Spinal cord (tissue), 10 donors: ENCODE data around the gene TBX20. TPM values are rescaled to one million over a fixed set of nuclear protein-coding genes. Genes with fewer than 3 reads are reported as not detected.
"Not testable (repeated sequence)": the region's sequence is repeated elsewhere in the genome, so short reads cannot be mapped to it uniquely, and the experiment has no call there.

ENCODE experiments used
- DNase-seq, 6 donors: peaks; one replicate each; pipeline versions ENCODE4 v3.0.0 to v3.0.0-alpha.2; 2013 to 2015; ENCODE audit warnings: low spot score in 6 of 6, low read depth in 4 of 6
- H3K27ac ChIP-seq: one replicate; pipeline ENCODE4 v1.5.1; 2013; ENCODE audit warnings: low read depth, low read length, control low read depth
- H3K27me3 ChIP-seq: one replicate; pipeline ENCODE4 v1.6.1; 2013; ENCODE audit warnings: low read length; ENCODE audit not compliant: control insufficient read depth, insufficient read depth
- H3K36me3 ChIP-seq: one replicate; pipeline ENCODE4 v1.6.1; 2013; ENCODE audit warnings: low read length; ENCODE audit not compliant: control insufficient read depth, insufficient read depth
- H3K4me1 ChIP-seq: one replicate; pipeline ENCODE4 v1.6.1; 2013; ENCODE audit warnings: low read length; ENCODE audit not compliant: control insufficient read depth, insufficient read depth
- H3K4me3 ChIP-seq: one replicate; pipeline ENCODE4 v1.5.1; 2013; ENCODE audit warnings: low read depth, low read length, control low read depth
- H3K9me3 ChIP-seq: one replicate; pipeline ENCODE4 v1.6.1; 2013; ENCODE audit warnings: low read length; ENCODE audit not compliant: control insufficient read depth, insufficient read depth
- WGBS: methylation state at CpG from one replicate; pipeline ENCODE4 v1.1.5; 2013; ENCODE audit warnings: missing lambda C conversion rate; ENCODE audit not compliant: insufficient coverage; 5-methylcytosine and 5-hydroxymethylcytosine counted together
- polyA plus RNA-seq, 2 donors: library from polyadenylated mRNA; unstranded; fragments of 120-200 nt; gene quantifications; one replicate each; pipeline ENCODE4 v1.2.1, GENCODE V29; 2013; ENCODE audit not compliant: insufficient read length in 2 of 2
- total RNA-seq, 2 donors: library from RNA; depleted of rRNA in 1 of 2; stranded (reverse); fragments of 120-200 nt in 1 of 2; fragments of >200 nt in 1 of 2; gene quantifications; one replicate each; pipeline versions ENCODE4 v1.2.3 to v1.2.4, GENCODE V29; 2013 to 2014
- donor health status: healthy.

The TBX20 gene
- total and polyA plus RNA-seq, 4 donors, result not detected

GRCh38 chr7:35180665-35181064, 73.2 kb downstream of the TBX20 start:
- not testable (repeated sequence) for H3K4me1 ChIP-seq, H3K36me3 ChIP-seq, DNase-seq, H3K4me3 ChIP-seq, H3K27me3 ChIP-seq, H3K9me3 ChIP-seq, H3K27ac ChIP-seq
- no CpG with 5 or more reads among the region's 6 CpGs for WGBS

GRCh38 chr7:35173176-35173575, 80.7 kb downstream of the TBX20 start:
- H3K9me3 ChIP-seq, H3K4me3 ChIP-seq, DNase-seq, H3K27me3 ChIP-seq, H3K4me1 ChIP-seq, H3K36me3 ChIP-seq, H3K27ac ChIP-seq: not testable (repeated sequence)
- WGBS, result 100% methylated on average over 1 of the region's 2 CpGs

GRCh38 chr7:35172131-35172530, 81.8 kb downstream of the TBX20 start:
- whole genome bisulfite sequencing, result no CpG with 5 or more reads among the region's 4 CpGs
- DNase-seq, H3K4me1 ChIP-seq, H3K9me3 ChIP-seq, H3K27me3 ChIP-seq, H3K36me3 ChIP-seq, H3K4me3 ChIP-seq, H3K27ac ChIP-seq: not testable (repeated sequence)

- not testable (repeated sequence) for H3K4me3 ChIP-seq, H3K36me3 ChIP-seq, H3K4me1 ChIP-seq, H3K9me3 ChIP-seq, DNase-seq, H3K27ac ChIP-seq, H3K27me3 ChIP-seq
These were observed 86.2 kb downstream of the TBX20 start for GRCh38 chr7:35167658-35168057.

- no CpG with 5 or more reads among the region's 1 CpG for WGBS
- H3K27ac ChIP-seq, result not testable (repeated sequence)
These were observed 86.7 kb downstream of the TBX20 start for GRCh38 chr7:35167158-35167557.

GRCh38 chr7:35161059-35161740, 92.7 kb downstream of the TBX20 start:
- not testable (repeated sequence) for H3K36me3 ChIP-seq, H3K27me3 ChIP-seq, H3K27ac ChIP-seq, H3K4me3 ChIP-seq, H3K9me3 ChIP-seq, DNase-seq, H3K4me1 ChIP-seq
- WGBS, result no CpG with 5 or more reads among the region's 3 CpGs

More at GRCh38 chr7:35167158-35167557, 86.7 kb downstream of the TBX20 start:
- not testable (repeated sequence) for H3K36me3 ChIP-seq, H3K27me3 ChIP-seq, H3K4me3 ChIP-seq, DNase-seq, H3K4me1 ChIP-seq, H3K9me3 ChIP-seq

Other genes with a start within 250 kb of the TBX20 start
- 10 to 100 TPM; 52.5 to 54.1 TPM for gene DPY19L1, start 216.6 kb downstream of the TBX20 start, total RNA-seq
- gene DPY19L1, start 216.6 kb downstream of the TBX20 start, polyA plus RNA-seq, result 10 to 100 TPM; 31.7 to 32.3 TPM